GM20000 (cell line): ENCODE results near the gene CDK5R2.

Source experiments
- DNase-seq: peaks from one replicate; pipeline ENCODE4 v3.0.0; 2012; ENCODE audit warnings: low spot score
- TF ChIP-seq, protein P1 (sequence below): IDR thresholded peaks from 2 replicates; pipeline ENCODE4 v1.5.1; 2012; ENCODE audit warnings: mild to moderate bottlenecking, control low read depth; ENCODE audit errors: extremely low read depth, missing control alignments

CDK5R2 gene

DNA sequence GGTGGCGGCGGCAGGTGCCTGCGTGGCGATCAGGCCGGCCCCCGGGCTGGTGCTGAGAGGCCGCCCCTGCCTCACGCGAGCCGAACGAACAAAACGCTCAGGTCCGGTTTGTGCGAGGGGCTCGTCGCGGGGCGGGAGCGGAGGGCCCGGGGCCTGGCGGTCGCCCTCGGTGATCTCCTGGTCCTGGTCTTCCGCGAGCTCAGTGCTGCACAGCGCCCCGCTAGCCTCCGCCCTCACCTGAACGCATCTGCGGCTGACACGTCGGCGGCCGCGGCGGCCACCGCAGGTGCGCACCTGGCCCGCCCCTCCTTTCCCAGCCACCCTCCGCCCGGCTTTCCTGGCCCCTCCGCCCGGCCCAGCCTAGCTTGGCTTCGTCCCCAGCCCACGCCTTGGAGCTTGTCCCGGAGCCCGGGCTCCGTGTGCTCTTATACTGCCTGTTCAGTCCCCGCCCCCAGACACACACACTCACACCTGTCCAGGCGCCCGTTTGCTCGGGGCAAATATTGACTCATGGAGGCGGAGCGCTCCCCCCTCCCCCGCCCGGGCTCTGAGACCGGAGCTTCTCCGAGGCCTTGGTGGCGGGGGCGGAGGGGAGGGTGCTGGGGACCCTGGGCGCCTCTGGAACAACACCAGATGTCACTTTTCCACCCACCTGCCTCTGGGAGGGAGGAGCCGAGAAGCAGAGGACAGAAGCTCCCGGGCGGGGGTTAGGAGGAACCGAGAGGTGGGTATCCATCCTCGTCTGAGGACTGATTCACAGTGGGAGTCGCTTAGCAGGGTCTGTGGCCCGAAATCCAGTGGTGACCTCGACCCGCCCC, 42.3 kb downstream of the CDK5R2 start:
- DNase-seq, result peak; percentile 70
- TF ChIP-seq, protein P1, sequence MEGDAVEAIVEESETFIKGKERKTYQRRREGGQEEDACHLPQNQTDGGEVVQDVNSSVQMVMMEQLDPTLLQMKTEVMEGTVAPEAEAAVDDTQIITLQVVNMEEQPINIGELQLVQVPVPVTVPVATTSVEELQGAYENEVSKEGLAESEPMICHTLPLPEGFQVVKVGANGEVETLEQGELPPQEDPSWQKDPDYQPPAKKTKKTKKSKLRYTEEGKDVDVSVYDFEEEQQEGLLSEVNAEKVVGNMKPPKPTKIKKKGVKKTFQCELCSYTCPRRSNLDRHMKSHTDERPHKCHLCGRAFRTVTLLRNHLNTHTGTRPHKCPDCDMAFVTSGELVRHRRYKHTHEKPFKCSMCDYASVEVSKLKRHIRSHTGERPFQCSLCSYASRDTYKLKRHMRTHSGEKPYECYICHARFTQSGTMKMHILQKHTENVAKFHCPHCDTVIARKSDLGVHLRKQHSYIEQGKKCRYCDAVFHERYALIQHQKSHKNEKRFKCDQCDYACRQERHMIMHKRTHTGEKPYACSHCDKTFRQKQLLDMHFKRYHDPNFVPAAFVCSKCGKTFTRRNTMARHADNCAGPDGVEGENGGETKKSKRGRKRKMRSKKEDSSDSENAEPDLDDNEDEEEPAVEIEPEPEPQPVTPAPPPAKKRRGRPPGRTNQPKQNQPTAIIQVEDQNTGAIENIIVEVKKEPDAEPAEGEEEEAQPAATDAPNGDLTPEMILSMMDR, result no peak

DNA sequence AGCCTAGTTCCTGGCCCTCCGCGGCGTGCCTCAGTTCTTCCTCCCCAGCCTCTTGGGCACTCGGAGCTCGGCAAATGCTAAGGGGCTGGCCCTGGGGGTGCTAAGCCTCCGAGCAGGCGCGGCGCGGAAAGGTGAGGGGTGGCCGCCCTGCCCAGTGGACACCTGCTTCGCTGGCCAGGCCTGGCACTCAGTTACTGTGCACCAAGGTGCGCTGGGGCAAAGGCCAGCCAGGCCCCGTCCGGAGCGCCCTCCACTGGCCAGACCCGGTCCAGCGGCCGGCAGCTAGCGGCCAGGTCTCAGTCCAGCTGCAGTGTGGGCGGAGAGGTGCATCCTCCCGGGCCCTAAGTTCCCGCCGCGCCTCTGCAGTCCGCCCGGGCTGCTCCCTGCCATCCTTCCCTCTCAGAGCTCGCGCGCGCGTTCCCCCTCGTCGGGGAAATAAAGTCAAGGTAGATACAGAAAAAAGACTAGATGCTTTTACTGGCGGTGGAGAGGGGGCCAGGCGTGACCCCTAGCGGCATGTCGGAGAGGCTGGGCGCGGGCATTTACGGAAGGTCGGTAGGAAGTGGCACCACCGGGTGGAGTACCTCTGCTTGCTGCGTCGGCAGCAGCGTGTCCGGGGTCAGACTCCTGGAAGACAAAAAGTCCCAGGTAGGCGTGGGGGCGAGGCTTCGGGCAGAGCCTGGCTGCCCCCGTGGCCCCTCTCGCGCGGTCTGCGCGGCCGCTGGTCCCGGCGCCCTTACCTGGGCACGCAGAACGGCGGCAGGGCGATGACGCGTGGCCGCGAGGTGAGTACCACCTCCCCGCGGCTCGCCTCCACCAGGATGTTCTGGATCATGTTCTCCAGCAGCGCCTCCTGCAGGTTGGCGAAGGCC, 43.2 kb downstream of the CDK5R2 start:
- DNase-seq, result peak; percentile 77
- TF ChIP-seq, protein P1, result peak; percentile 53

DNA sequence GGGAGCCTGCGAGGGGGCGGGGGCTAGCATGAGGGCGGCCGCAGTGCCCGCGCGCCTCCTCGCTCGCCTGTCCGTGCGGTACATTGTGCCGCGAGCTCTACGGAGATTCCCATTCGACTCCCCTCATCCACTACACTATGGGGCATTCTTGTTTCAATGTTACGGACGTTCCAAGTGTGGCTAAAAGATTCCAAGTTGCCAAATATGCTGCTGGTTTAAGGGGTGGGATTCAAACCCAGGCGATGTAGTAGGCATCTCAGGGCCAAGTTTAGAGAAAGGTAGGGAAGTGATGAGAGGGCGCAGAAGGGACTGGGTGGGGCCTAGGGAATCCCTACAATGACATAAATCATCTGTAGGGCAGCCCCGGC, 43.8 kb downstream of the CDK5R2 start:
- DNase-seq, result peak; percentile 29
- TF ChIP-seq, protein P1, result no peak

DNA sequence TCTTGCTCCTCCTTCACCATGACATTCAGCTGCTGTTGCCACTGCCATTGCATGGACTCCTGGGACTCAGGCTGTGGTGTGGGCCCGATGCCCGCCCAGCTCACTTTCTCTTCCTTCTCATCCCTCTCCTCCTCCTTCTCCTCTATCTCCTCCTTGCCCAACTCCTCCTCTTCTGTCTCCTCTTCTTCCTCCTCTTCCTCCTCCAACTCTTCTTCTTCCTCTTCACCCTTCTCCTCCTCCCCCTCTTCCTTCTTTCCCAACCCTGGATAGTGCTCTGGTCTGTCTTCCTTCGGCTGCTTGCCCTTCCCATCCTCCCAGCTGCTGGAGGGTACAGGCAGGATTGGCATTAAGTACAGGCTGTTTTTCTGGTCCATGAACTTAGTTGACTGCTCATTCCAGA, 44.5 kb downstream of the CDK5R2 start:
- TF ChIP-seq, protein P1, result no peak
- DNase-seq, result no peak

DNA sequence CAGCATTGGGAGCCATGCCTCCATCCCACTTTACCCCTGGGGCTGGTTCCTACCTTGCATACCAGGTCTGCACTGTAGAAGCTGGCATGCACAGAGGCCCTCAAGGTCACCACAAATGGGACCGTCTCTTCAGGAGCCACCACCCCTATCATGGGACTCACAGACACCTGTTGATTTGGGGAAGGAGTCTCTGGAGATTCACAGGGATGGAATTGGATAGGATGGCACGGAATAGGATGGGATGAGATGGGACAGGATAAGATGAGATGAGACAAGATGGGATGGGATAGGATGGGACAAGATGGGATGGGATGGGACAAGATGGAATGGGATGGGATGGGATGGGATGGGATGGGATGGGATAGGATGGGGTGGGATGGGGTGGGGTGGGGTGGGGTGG, 49.8 kb downstream of the CDK5R2 start:
- DNase-seq, result no peak
- TF ChIP-seq, protein P1, result no peak

DNA sequence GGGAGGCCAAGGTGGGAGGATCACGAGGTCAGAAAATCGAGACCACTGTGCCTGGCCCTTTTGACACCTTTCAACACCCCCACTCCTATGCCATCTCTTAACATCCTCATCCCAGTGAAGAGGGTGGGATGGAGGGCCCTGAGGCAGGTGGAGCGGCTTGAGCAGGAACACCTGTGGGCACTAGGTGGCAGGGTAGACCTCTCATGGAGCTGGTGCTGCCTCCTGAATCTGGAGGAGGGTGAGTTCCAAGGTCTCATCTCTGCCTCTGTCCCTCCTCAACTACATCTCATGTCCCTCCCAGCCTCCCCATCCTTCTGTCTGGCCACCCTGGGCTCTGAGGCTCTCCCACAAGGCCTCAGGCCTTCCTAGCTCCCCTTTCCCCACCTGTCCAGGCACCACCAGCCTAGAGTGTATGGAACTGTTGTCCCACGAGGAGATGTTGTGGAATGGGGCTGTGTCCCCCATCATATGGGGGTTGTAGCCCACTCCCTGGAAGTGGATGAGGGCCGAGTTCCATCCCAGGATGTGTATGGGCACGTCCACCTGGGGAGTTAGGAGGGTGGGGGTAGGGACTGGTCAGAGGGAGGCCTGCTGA, 50.8 kb downstream of the CDK5R2 start:
- TF ChIP-seq, protein P1, result peak; percentile 60
- DNase-seq, result peak; percentile 69

DNA sequence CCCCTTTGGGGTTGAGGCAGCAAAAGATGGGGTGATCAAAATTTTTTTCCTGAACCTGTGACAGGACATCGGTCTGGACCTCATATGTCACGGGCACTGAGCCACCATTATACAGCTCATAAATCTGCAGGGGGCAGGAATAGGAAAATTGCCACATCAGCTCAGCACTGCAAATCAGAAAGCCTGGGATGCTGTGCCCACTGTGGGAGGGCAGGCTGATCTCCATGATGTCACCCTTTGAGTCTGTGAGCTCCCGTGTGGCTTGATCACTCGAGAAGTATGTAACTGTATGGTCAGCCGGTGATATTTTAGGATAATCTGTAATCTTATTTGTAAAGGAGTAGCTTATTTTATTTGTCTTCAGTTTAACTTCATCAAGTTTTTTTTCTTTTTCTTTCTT, 51.4 kb downstream of the CDK5R2 start:
- TF ChIP-seq, protein P1, result no peak
- no peak for DNase-seq
